ENCODE data around the gene MARCKSL1.
"Not testable (repeated sequence)": the region's sequence is repeated elsewhere in the genome, so short reads cannot be mapped to it uniquely, and the experiment has no call there.

GRCh38 chr1:32298211-32298610, 37.8 kb downstream of the MARCKSL1 start:
- not testable (repeated sequence) for TF ChIP-seq EZH2 (IDR thresholded peaks at IDR 0.05; ENCODE audit: insufficient read depth, poor library complexity, severe bottlenecking); EZH2phosphoT487 (IDR thresholded peaks at IDR 0.05; ENCODE audit: insufficient read depth, low read depth)

All from GM23248 (cell line).